ENCODE measurements around the gene CEP41.

DNA sequence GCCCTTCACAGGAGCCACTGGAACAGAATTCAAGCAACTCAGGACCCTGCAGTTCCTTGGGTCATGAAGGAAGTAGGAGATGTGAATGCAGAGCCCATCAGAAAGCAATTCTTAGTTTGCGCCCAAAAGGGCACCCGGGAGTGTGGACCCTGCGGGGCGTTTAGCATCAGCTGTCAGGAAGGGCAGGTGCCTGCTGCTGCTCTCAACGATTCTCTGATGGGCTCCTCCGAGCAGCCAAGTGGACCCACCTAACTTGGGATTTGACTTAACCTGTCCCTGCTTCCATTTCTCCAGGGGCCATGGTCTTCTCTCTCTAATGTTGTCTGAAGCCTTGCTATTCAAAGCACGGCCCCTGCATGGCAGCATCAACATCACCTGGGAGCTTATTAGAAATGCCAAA lies 79.1 kb downstream of the CEP41 start:
- no peak for TF ChIP-seq POLR2A (IDR thresholded peaks at IDR 0.05)
- TF ChIP-seq, protein P1, sequence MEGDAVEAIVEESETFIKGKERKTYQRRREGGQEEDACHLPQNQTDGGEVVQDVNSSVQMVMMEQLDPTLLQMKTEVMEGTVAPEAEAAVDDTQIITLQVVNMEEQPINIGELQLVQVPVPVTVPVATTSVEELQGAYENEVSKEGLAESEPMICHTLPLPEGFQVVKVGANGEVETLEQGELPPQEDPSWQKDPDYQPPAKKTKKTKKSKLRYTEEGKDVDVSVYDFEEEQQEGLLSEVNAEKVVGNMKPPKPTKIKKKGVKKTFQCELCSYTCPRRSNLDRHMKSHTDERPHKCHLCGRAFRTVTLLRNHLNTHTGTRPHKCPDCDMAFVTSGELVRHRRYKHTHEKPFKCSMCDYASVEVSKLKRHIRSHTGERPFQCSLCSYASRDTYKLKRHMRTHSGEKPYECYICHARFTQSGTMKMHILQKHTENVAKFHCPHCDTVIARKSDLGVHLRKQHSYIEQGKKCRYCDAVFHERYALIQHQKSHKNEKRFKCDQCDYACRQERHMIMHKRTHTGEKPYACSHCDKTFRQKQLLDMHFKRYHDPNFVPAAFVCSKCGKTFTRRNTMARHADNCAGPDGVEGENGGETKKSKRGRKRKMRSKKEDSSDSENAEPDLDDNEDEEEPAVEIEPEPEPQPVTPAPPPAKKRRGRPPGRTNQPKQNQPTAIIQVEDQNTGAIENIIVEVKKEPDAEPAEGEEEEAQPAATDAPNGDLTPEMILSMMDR (IDR thresholded peaks at IDR 0.05), result no peak

All from heart left ventricle (tissue), 13 donors.